OCI-LY7 (cell line): ENCODE measurements around the gene SCGN. TPM values are rescaled to one million over a fixed set of nuclear protein-coding genes. Genes with fewer than 3 reads are reported as not detected.

Experiments
- BruUV-seq: library from RNA; stranded (reverse); fragments of 400-500 nt; replicated peaks from 2 replicates; lab custom pipeline; 2021; lab: Mats Ljungman, UMichigan
- CTCF ChIA-PET: fragments of 300-600 bp; sonication (Branson Sonifier 250); formaldehyde crosslinking; loops from one replicate; lab custom pipeline; 2022; ENCODE audit warnings: antibody characterized with exemption; ENCODE audit not compliant: unreplicated experiment; lab: Charles Lee
- POLR2A ChIA-PET: fragments of 300-600 bp; sonication (Branson Sonifier 250); formaldehyde crosslinking; loops from one replicate; lab custom pipeline; 2022; ENCODE audit warnings: antibody characterized with exemption; lab: Charles Lee
- DNase-seq: peaks from one replicate; pipeline ENCODE4 v3.0.0-alpha.2; 2015; ENCODE audit warnings: low spot score
- H2AFZ ChIP-seq: fragments of 200-600 bp; sonication (generic), shearing (Covaris generic); 2 replicates; pipeline ENCODE4 v1.6.1; 2014; ENCODE audit warnings: mild to moderate bottlenecking, antibody characterized with exemption, low read length, moderate library complexity
- H3K27ac ChIP-seq: fragments of 200-600 bp; sonication (generic); 2 replicates; pipeline ENCODE4 v1.5.1; 2014; ENCODE audit warnings: mixed run types, low read depth, mild to moderate bottlenecking, moderate library complexity, low read length, inconsistent platforms; ENCODE audit not compliant: poor library complexity, severe bottlenecking
- H3K36me3 ChIP-seq: fragments of 200-600 bp; sonication (generic); 2 replicates; pipeline ENCODE4 v1.6.1; 2014; ENCODE audit warnings: mild to moderate bottlenecking, antibody characterized with exemption, low read length, moderate library complexity, mixed read lengths; ENCODE audit not compliant: insufficient read depth
- H3K4me1 ChIP-seq: fragments of 200-600 bp; sonication (generic); 2 replicates; pipeline ENCODE4 v1.5.1; 2014; ENCODE audit warnings: mild to moderate bottlenecking, low read length; ENCODE audit not compliant: insufficient read depth, poor library complexity, severe bottlenecking
- H3K4me2 ChIP-seq: fragments of 200-600 bp; sonication (generic); 2 replicates; pipeline ENCODE4 v1.6.1; 2014; ENCODE audit warnings: mild to moderate bottlenecking, low read length
- H3K4me3 ChIP-seq: fragments of 200-600 bp; sonication (generic); 2 replicates; pipeline ENCODE4 v1.5.1; 2014; ENCODE audit warnings: mild to moderate bottlenecking, low read depth, low read length; ENCODE audit not compliant: poor library complexity, severe bottlenecking
- H3K79me2 ChIP-seq: fragments of 200-600 bp; sonication (generic); 2 replicates; pipeline ENCODE4 v1.6.1; 2016; ENCODE audit warnings: low read depth, mild to moderate bottlenecking, low read length, moderate library complexity, mixed read lengths; ENCODE audit not compliant: insufficient read depth
- H3K9me2 ChIP-seq: fragments of 200-600 bp; sonication (generic); 2 replicates; pipeline ENCODE4 v1.6.1; 2016; ENCODE audit warnings: mild to moderate bottlenecking, low read length, mixed read lengths; ENCODE audit not compliant: insufficient read depth
- H3K9me3 ChIP-seq: fragments of 200-600 bp; sonication (generic); 2 replicates; pipeline ENCODE4 v1.6.1; 2014; ENCODE audit warnings: mild to moderate bottlenecking, mixed run types, low read length, mixed read lengths
- H4K20me1 ChIP-seq: fragments of 200-600 bp; sonication (generic); 2 replicates; pipeline ENCODE4 v1.6.1; 2014; ENCODE audit warnings: mild to moderate bottlenecking, antibody characterized with exemption, low read length, moderate library complexity, mixed read lengths; ENCODE audit not compliant: insufficient read depth
- EZH2phosphoT487 ChIP-seq: fragments of 200-600 bp; sonication (generic); IDR thresholded peaks from 2 replicates; pipeline ENCODE4 v1.6.1; 2018; ENCODE audit warnings: low read depth, borderline replicate concordance, mild to moderate bottlenecking, mixed run types, antibody characterized with exemption, low read length, moderate library complexity, mixed read lengths
- intact Hi-C: fragments of 100-400 bp; cut with micrococcal nuclease; formaldehyde crosslinking; loops from one replicate; pipeline ENCODE4 v1.10.0; 2022; ENCODE audit not compliant: unreplicated experiment
- total RNA-seq, 2 experiments: library from RNA; depleted of rRNA in 1 of 2; stranded (reverse); fragments of >200 nt in 1 of 2; shearing (Covaris generic) in 1 of 2; gene quantifications; 2 replicates each; pipeline ENCODE4 v1.2.3, GENCODE V29; 2014 to 2022
- TF ChIP-seq, protein P1 (sequence below): fragments of 200-600 bp; sonication (generic); conservative IDR thresholded peaks from 2 replicates; pipeline ENCODE4 v1.5.1; 2014; ENCODE audit warnings: mild to moderate bottlenecking, antibody characterized with exemption, low read length, moderate library complexity, mixed read lengths

The SCGN gene
- total RNA-seq, 2 experiments from 2014 or later, result not detected

- Histone ChIP-seq H3K36me3 (no peaks in the 10 kb centered on the region), H2AFZ (no peak overlapping the region), H3K27ac (no peak overlapping the region), H4K20me1 (no peaks in the 10 kb centered on the region), H3K4me3 (no peak overlapping the region), H3K9me3 (no peaks in the 10 kb centered on the region), H3K9me2 (no peaks in the 10 kb centered on the region), H3K4me2 (no peak overlapping the region), H3K79me2 (no peaks in the 10 kb centered on the region), H3K4me1 (no peaks in the 10 kb centered on the region)
- DNase-seq, result no peak
- CTCF ChIA-PET, result no interaction called here
- no TSS peak for BruUV-seq
- intact Hi-C loops, result no loop called here
- TF ChIP-seq EZH2phosphoT487, result no peak
- TF ChIP-seq, protein P1, sequence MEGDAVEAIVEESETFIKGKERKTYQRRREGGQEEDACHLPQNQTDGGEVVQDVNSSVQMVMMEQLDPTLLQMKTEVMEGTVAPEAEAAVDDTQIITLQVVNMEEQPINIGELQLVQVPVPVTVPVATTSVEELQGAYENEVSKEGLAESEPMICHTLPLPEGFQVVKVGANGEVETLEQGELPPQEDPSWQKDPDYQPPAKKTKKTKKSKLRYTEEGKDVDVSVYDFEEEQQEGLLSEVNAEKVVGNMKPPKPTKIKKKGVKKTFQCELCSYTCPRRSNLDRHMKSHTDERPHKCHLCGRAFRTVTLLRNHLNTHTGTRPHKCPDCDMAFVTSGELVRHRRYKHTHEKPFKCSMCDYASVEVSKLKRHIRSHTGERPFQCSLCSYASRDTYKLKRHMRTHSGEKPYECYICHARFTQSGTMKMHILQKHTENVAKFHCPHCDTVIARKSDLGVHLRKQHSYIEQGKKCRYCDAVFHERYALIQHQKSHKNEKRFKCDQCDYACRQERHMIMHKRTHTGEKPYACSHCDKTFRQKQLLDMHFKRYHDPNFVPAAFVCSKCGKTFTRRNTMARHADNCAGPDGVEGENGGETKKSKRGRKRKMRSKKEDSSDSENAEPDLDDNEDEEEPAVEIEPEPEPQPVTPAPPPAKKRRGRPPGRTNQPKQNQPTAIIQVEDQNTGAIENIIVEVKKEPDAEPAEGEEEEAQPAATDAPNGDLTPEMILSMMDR, result no peak
- POLR2A ChIA-PET, result interaction anchor here (1.0 kb wide), 1 partner anchor 176 kb away, joined by 3 read pairs; no protein-coding TSS in a partner anchor
Measured at GRCh38 chr6:25695671-25696070, 43.7 kb downstream of the SCGN start.

DNA sequence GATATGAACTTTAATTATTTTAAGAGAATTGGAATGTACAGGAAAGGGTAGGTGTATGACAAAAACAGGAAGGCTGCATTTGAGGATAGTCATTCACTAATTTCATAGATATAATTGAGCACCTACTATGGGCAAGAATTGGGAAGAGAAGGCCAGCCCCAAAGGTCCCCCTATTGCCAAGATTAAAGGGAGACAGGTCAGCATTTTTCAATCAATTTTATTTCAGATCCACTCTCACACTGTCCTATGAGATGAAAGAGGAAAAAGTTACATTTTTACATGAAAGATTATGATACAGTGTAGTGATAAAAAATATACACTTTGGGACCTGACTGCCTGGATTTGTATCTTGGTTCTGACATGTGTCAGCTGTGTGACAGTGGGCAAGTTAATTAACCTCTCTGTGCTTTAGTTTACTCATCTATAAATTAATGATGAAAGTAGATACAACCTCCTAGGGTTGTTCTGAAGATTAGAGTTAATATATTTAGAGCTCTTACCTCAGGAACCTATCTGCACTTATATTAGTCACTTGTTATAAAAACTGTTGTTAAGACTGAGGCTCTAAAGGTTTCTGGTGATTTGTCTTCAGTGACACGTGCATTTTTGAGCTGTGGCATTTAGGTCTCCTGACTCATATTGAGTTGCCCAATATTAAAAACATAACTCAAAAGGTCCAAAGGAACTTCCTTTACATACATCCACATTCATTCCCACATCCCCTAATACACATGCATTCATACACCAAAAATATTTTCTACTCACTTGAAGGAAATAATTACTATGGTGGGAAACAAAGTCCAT, 45.7 kb downstream of the SCGN start:
- Histone ChIP-seq H3K36me3 (no peaks in the 10 kb centered on the region), H3K4me3 (no peak overlapping the region), H2AFZ (no peak overlapping the region), H3K4me1 (no peaks in the 10 kb centered on the region), H3K9me3 (no peaks in the 10 kb centered on the region), H4K20me1 (no peaks in the 10 kb centered on the region), H3K79me2 (no peaks in the 10 kb centered on the region), H3K9me2 (no peaks in the 10 kb centered on the region), H3K4me2 (no peak overlapping the region), H3K27ac (no peak overlapping the region)
- BruUV-seq, result no TSS peak
- intact Hi-C loops, result no loop called here
- DNase-seq, result no peak
- no peak for TF ChIP-seq EZH2phosphoT487
- TF ChIP-seq, protein P1, result no peak
- POLR2A ChIA-PET, result no interaction called here
- CTCF ChIA-PET, result no interaction called here

GRCh38 chr6:25698631-25699030, 46.6 kb downstream of the SCGN start:
- DNase-seq, result no peak
- H3K9me3 ChIP-seq, result no peaks in the 10 kb centered on the region
- no peak overlapping the region for H3K27ac ChIP-seq
- H3K4me1 ChIP-seq, result no peaks in the 10 kb centered on the region
- no peak overlapping the region for H3K4me3 ChIP-seq
- intact Hi-C loops, result no loop called here
- no peaks in the 10 kb centered on the region for H3K9me2 ChIP-seq
- POLR2A ChIA-PET, result no interaction called here
- H3K79me2 ChIP-seq, result no peaks in the 10 kb centered on the region
- TF ChIP-seq, protein P1, result no peak
- TF ChIP-seq EZH2phosphoT487, result no peak
- no peak overlapping the region for H3K4me2 ChIP-seq
- BruUV-seq, result no TSS peak
- no peaks in the 10 kb centered on the region for H3K36me3 ChIP-seq
- CTCF ChIA-PET, result no interaction called here
- H2AFZ ChIP-seq, result no peak overlapping the region
- no peaks in the 10 kb centered on the region for H4K20me1 ChIP-seq
